Measurements from ENCODE around the gene PIK3R6. TPM values are rescaled to one million over a fixed set of nuclear protein-coding genes. Genes with fewer than 3 reads are reported as not detected.

PIK3R6 gene
- total RNA-seq, 1 experiment from 2014 or later: not detected

DNA sequence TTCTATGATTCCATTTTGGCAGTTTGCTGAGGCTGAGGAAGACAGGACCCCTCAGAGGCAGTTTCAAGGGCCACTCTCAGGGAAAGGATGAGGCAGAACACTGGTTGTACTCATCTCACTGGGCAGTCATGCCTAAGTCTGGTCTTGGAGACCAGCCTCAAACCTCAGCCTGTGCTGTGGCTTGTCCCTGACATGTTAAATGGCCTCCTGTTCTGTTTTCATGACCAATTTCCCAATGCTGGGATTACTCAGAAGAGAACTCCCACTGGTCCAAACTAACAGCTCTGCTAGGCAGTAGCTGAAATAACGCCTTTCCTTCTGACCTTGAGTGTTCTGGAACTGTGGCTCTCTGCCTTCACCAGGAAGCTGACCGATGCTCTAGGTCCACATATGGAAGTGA lies 100.7 kb downstream of the PIK3R6 start:
- no peaks in the 10 kb centered on the region for H3K36me3 ChIP-seq (ENCODE audit: low read depth, low read length)
- CTCF ChIA-PET: no interaction called here
- H3K4me3 ChIP-seq (ENCODE audit: low read length): no peak overlapping the region
- POLR2A ChIA-PET (ENCODE audit: unreplicated experiment): no interaction called here
- TF ChIP-seq, protein P1, sequence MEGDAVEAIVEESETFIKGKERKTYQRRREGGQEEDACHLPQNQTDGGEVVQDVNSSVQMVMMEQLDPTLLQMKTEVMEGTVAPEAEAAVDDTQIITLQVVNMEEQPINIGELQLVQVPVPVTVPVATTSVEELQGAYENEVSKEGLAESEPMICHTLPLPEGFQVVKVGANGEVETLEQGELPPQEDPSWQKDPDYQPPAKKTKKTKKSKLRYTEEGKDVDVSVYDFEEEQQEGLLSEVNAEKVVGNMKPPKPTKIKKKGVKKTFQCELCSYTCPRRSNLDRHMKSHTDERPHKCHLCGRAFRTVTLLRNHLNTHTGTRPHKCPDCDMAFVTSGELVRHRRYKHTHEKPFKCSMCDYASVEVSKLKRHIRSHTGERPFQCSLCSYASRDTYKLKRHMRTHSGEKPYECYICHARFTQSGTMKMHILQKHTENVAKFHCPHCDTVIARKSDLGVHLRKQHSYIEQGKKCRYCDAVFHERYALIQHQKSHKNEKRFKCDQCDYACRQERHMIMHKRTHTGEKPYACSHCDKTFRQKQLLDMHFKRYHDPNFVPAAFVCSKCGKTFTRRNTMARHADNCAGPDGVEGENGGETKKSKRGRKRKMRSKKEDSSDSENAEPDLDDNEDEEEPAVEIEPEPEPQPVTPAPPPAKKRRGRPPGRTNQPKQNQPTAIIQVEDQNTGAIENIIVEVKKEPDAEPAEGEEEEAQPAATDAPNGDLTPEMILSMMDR (conservative IDR thresholded peaks at IDR 0.05; ENCODE audit: low read depth, low read length): no peak
- TF ChIP-seq EZH2 (IDR thresholded peaks at IDR 0.05; ENCODE audit: low read length, unreplicated experiment): no peak
- no peak for TF ChIP-seq EZH2phosphoT487 (IDR thresholded peaks at IDR 0.05; ENCODE audit: borderline replicate concordance, low read length)
- H4K20me1 ChIP-seq (ENCODE audit: low read length): no peaks in the 10 kb centered on the region
- intact Hi-C loops (cut with micrococcal nuclease): no loop called here
- peaks cover 41% of the 10 kb centered on the region for H3K27me3 ChIP-seq (ENCODE audit: low read length)
- no peaks in the 10 kb centered on the region for H3K9me2 ChIP-seq (replicated peaks; ENCODE audit: low read length)
- H3K9ac ChIP-seq (ENCODE audit: low read length): no peak overlapping the region
- no peaks in the 10 kb centered on the region for H3F3A ChIP-seq (ENCODE audit: low read length, unreplicated experiment)
- BruUV-seq (replicated peaks): no TSS peak
- no peaks in the 10 kb centered on the region for H3K4me1 ChIP-seq (ENCODE audit: insufficient read depth, low read length)
- H3K9me3 ChIP-seq (ENCODE audit: low read length): no peaks in the 10 kb centered on the region
- DNase-seq (no peak), ATAC-seq (no peak)
- H3K4me2 ChIP-seq (ENCODE audit: low read length): no peak overlapping the region
- no peak overlapping the region for H2AFZ ChIP-seq (ENCODE audit: low read length)
- H3K27ac ChIP-seq (ENCODE audit: low read length): no peak overlapping the region
- no peaks in the 10 kb centered on the region for H3K79me2 ChIP-seq (ENCODE audit: low read length)

GRCh38 chr17:8762012-8762411 lies 105.5 kb downstream of the PIK3R6 start:
- ChIA-PET POLR2A (ENCODE audit: unreplicated experiment) (no interaction called here), CTCF (no interaction called here)
- Histone ChIP-seq H3K9me2 (replicated peaks; ENCODE audit: low read length) (no peaks in the 10 kb centered on the region), H3K9me3 (ENCODE audit: low read length) (no peaks in the 10 kb centered on the region), H3K79me2 (ENCODE audit: low read length) (no peaks in the 10 kb centered on the region), H3K36me3 (ENCODE audit: low read depth, low read length) (no peaks in the 10 kb centered on the region), H4K20me1 (ENCODE audit: low read length) (no peaks in the 10 kb centered on the region), H3K4me2 (ENCODE audit: low read length) (no peak overlapping the region), H3K27me3 (ENCODE audit: low read length) (peaks cover 54% of the 10 kb centered on the region), H3K9ac (ENCODE audit: low read length) (no peak overlapping the region), H2AFZ (ENCODE audit: low read length) (no peak overlapping the region), H3K4me3 (ENCODE audit: low read length) (no peak overlapping the region), H3K27ac (ENCODE audit: low read length) (no peak overlapping the region), H3K4me1 (ENCODE audit: insufficient read depth, low read length) (no peaks in the 10 kb centered on the region), H3F3A (ENCODE audit: low read length, unreplicated experiment) (no peaks in the 10 kb centered on the region)
- TF ChIP-seq, protein P1 (conservative IDR thresholded peaks at IDR 0.05; ENCODE audit: low read depth, low read length): no peak
- TF ChIP-seq EZH2phosphoT487 (IDR thresholded peaks at IDR 0.05; ENCODE audit: borderline replicate concordance, low read length) (no peak), EZH2 (IDR thresholded peaks at IDR 0.05; ENCODE audit: low read length, unreplicated experiment) (no peak)
- ATAC-seq (no peak), DNase-seq (no peak)
- BruUV-seq (replicated peaks): no TSS peak
- intact Hi-C loops (cut with micrococcal nuclease): no loop called here

DNA sequence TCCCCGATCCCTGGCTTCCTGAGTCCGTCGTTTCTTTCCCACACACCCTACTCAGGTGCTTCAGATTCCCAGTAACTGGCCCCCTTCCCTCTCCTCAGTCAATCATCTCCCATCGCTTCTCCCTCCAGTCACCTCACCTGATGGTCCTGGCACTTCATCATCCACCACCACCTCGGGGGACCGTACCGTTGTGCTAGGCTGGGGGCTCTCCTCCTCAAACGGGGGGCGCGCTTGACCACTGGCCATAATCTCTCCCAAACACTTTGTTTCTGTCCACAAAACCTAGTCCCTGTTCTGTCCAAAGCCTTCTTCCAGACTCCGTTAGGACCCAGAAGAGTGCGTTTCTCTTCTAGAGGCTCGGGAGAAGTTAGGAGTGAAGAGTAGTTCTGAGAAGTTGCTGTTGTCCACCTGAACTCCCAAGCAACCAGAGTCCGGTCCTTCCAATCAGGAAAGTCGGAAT lies 109.3 kb downstream of the PIK3R6 start, which contains the start of gene SPDYE4:
SPDYE4 (minus strand) TSS at position 410 of the 460 bp plus-strand sequence; CDS start at position 246, 164 bp downstream.
- BruUV-seq (replicated peaks): no TSS peak
- Histone ChIP-seq H3K9me3 (ENCODE audit: low read length) (no peaks in the 10 kb centered on the region), H3F3A (ENCODE audit: low read length, unreplicated experiment) (no peaks in the 10 kb centered on the region), H2AFZ (ENCODE audit: low read length) (no peak within 1 kb of the TSS), H3K4me2 (ENCODE audit: low read length) (no peak within 1 kb of the TSS), H3K36me3 (ENCODE audit: low read depth, low read length) (no peaks in the 10 kb centered on the region), H3K27ac (ENCODE audit: low read length) (no peak within 1 kb of the TSS), H3K4me1 (ENCODE audit: insufficient read depth, low read length) (no peaks in the 10 kb centered on the region), H3K79me2 (ENCODE audit: low read length) (no peaks in the 10 kb centered on the region), H3K9ac (ENCODE audit: low read length) (no peak within 1 kb of the TSS), H3K27me3 (ENCODE audit: low read length) (peaks cover 55% of the 10 kb centered on the region), H3K9me2 (replicated peaks; ENCODE audit: low read length) (no peaks in the 10 kb centered on the region), H4K20me1 (ENCODE audit: low read length) (no peaks in the 10 kb centered on the region), H3K4me3 (ENCODE audit: low read length) (no peak within 1 kb of the TSS)
- ChIA-PET CTCF (no interaction called here), POLR2A (ENCODE audit: unreplicated experiment) (no interaction called here)
- ATAC-seq (no peak), DNase-seq (no peak)
- intact Hi-C loops (cut with micrococcal nuclease): no loop called here
- TF ChIP-seq, protein P1 (conservative IDR thresholded peaks at IDR 0.05; ENCODE audit: low read depth, low read length): no peak
- TF ChIP-seq EZH2 (IDR thresholded peaks at IDR 0.05; ENCODE audit: low read length, unreplicated experiment) (no peak), EZH2phosphoT487 (IDR thresholded peaks at IDR 0.05; ENCODE audit: borderline replicate concordance, low read length) (no peak)

Data from PC-3 (cell line).